HG02623 (cell line): ENCODE results near the gene DISC1.

Experiments
- ATAC-seq: cut with Tn5 transposase; IDR thresholded peaks from one replicate; pipeline ENCODE4 v1.9.1; 2021; ENCODE audit warnings: moderate library complexity; ENCODE audit not compliant: unreplicated experiment

DISC1 gene

GRCh38 chr1:231694465-231695077 is 68.0 kb downstream of the DISC1 start:
- ATAC-seq = no peak

- no peak for ATAC-seq
Measured at GRCh38 chr1:231695439-231696255, 69.1 kb downstream of the DISC1 start.

- ATAC-seq = no peak
Measured at GRCh38 chr1:231699784-231700183, 73.2 kb downstream of the DISC1 start.

GRCh38 chr1:231701306-231701705 is 74.7 kb downstream of the DISC1 start:
- ATAC-seq = no peak

- no peak for ATAC-seq
Measured at GRCh38 chr1:231702331-231702730, 75.7 kb downstream of the DISC1 start.

GRCh38 chr1:231702804-231703203 is 76.2 kb downstream of the DISC1 start:
- ATAC-seq = no peak

- no peak for ATAC-seq
Measured at GRCh38 chr1:231705806-231706760, 79.5 kb downstream of the DISC1 start.

- no peak for ATAC-seq
Measured at GRCh38 chr1:231706934-231707333, 80.3 kb downstream of the DISC1 start.

- no peak for ATAC-seq
Measured at GRCh38 chr1:231707407-231707806, 80.8 kb downstream of the DISC1 start.

GRCh38 chr1:231708394-231708793 is 81.8 kb downstream of the DISC1 start:
- ATAC-seq = no peak

- no peak for ATAC-seq
Measured at GRCh38 chr1:231714440-231714839, 87.8 kb downstream of the DISC1 start.

- no peak for ATAC-seq
Measured at GRCh38 chr1:231715816-231716722, 89.5 kb downstream of the DISC1 start.

GRCh38 chr1:231716879-231717278 is 90.3 kb downstream of the DISC1 start:
- ATAC-seq = no peak

GRCh38 chr1:231719485-231720183 is 93.0 kb downstream of the DISC1 start:
- no peak for ATAC-seq

- no peak for ATAC-seq
Measured at GRCh38 chr1:231720652-231721325, 94.2 kb downstream of the DISC1 start.

- ATAC-seq = no peak
Measured at GRCh38 chr1:231721436-231721835, 94.8 kb downstream of the DISC1 start.

- no peak for ATAC-seq
Measured at GRCh38 chr1:231722356-231722755, 95.8 kb downstream of the DISC1 start.

- ATAC-seq = no peak
Measured at GRCh38 chr1:231723146-231723545, 96.6 kb downstream of the DISC1 start.

GRCh38 chr1:231724041-231724440 is 97.5 kb downstream of the DISC1 start:
- no peak for ATAC-seq
